A549 treated with DMSO at 1 μM for 4 hours (cell line): ENCODE data around the gene MIA2. TPM values are rescaled to one million over a fixed set of nuclear protein-coding genes. Genes with fewer than 3 reads are reported as not detected.

Source experiments
- total RNA-seq: library from RNA; stranded (reverse); fragments of 200-300 nt; extraction: Qiagen RNA extraction; gene quantifications from 5 replicates; pipeline ENCODE4 v1.2.3, GENCODE V29; 2022; ENCODE audit warnings: low read depth

The MIA2 gene
- 19.3 to 28.2 TPM (median 24.3 TPM) in 5 replicates for total RNA-seq

DNA sequence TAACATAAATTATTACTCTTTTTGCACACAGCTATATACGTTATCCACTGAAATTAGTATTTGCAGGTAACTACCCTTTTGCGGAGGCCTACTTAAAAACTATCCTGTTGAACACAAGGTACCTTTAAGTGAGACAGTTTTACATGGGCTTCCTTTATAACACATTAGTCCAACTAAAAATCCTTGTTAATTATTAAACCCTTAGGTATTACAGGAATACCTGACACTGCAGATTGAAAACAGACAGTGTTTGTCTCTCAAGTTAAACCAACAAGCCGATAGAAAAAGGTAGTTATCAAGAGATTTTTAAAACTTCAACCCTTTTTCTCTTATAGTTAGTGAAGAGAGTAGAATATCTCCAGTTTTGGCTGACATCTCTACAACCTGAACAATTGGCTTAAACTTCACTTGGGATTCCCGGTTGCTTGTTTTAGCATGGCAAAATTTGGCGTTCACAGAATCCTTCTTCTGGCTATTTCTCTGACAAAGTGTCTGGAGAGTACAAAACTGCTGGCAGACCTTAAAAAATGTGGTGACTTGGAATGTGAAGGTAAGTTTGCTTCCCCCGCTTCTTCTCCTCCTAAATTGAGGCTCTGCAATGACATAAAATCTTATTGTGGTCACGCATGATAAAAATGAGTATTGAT, at the start of gene MIA2:
MIA2 (plus strand) TSS at position 236 of the 647 bp plus-strand sequence; CDS start at position 436, 200 bp downstream.

DNA sequence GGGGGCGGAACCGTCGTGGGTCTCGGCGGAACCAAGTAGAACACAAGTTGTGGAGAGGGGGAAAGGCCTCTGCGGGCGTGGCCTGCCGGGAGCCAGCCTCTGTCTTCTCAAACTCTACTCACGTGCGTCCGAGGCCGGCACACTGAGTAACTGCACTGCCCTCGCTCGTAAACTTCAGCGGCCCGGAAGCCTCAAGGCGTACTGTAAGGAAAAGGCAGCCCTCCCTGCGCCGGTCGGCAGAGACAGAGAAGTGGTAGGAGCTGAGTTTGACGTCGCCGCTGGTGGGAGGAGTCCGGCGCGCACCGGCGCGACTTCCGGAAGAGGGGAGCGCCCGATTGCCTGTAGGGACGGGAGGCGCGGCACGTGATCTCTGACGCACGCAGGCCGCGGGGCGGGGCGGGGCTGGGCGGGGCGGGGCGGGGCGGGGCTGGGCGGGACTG, 198.5 kb downstream of the MIA2 start, which contains the start of gene FBXO33:
FBXO33 (minus strand) TSS at position 255 of the 440 bp plus-strand sequence. CDS start 271 bp downstream, outside the sequence.

Other genes with a start within 250 kb of the MIA2 start
- gene SEC23A, start 130.7 kb upstream of the MIA2 start, total RNA-seq = 59.7 to 94.8 TPM (median 86.7 TPM) in 5 replicates
- gene GEMIN2, start 119.6 kb upstream of the MIA2 start, total RNA-seq = 25.0 to 30.1 TPM (median 26.9 TPM) in 5 replicates
- gene TRAPPC6B, start 63.6 kb upstream of the MIA2 start, total RNA-seq = 13.5 to 16.1 TPM (median 14.8 TPM) in 5 replicates
- gene PNN, start 58.7 kb upstream of the MIA2 start, total RNA-seq = 46.8 to 56.1 TPM (median 49.2 TPM) in 5 replicates
- 8.7 to 10.4 TPM (median 9.9 TPM) in 5 replicates for gene FBXO33, start 198.5 kb downstream of the MIA2 start, total RNA-seq